HepG2 (cell line): ENCODE data around the gene TGFBI. TPM values are rescaled to one million over a fixed set of nuclear protein-coding genes. Genes with fewer than 3 reads are reported as not detected.
A peak's percentile ranks its signal among the peaks of the same experiment; 100 is the strongest.

Experiments used
- ATAC-seq: fragments of 200-7000 bp; cut with Tn5 transposase; 3 replicates; pipeline ENCODE4 v1.9.1; 2020; ENCODE audit warnings: mild to moderate bottlenecking, moderate library complexity
- BruUV-seq: library from RNA; stranded (reverse); fragments of 400-500 nt; replicated peaks from 2 replicates; lab custom pipeline; 2021; lab: Mats Ljungman, UMichigan
- CTCF ChIA-PET: fragments of 300-600 bp; formaldehyde crosslinking; extraction: SDS; loops from one replicate; lab custom pipeline; 2021; ENCODE audit warnings: low total read pairs, inconsistent platforms, low intra/inter-chr PET ratio; lab: Yijun Ruan, JAX
- POLR2A ChIA-PET: fragments of 350-600 bp; sonication (Branson Sonifier 250); formaldehyde crosslinking; loops from one replicate; lab custom pipeline; 2020; ENCODE audit warnings: antibody characterized with exemption, inconsistent platforms; lab: Yijun Ruan, JAX
- DNase-seq: peaks from one replicate; pipeline ENCODE4 v3.0.0-alpha.2; 2015; ENCODE audit warnings: low spot score
- FAIRE-seq: peaks from 3 replicates; lab custom pipeline; 2011; peaks lifted over from hg19 to GRCh38; lab: Jason Lieb, UNC
- H2AFZ ChIP-seq: one replicate; pipeline ENCODE4 v1.6.1; 2011; ENCODE audit warnings: low read length, inconsistent platforms
- H3K27ac ChIP-seq: fragments of 300-600 bp; 3 replicates; pipeline ENCODE4 v1.8.0; 2011; ENCODE audit warnings: mixed run types, mild to moderate bottlenecking, mixed read lengths, low read length, inconsistent platforms; ENCODE audit not compliant: insufficient read depth; ENCODE audit errors: extremely low read length
- H3K27me3 ChIP-seq, 2 experiments: fragments of 200-600 bp in 1 of 2; 2 replicates in 1 of 2; 3 replicates in 1 of 2; pipeline versions ENCODE4 v1.6.0 to v1.8.0; 2011; ENCODE audit warnings: low read length in 2 of 2, mild to moderate bottlenecking in 2 of 2, moderate library complexity in 2 of 2, inconsistent platforms in 1 of 2; ENCODE audit not compliant: insufficient read depth in 2 of 2, control insufficient read depth in 1 of 2
- H3K36me3 ChIP-seq, 2 experiments: fragments of 200-600 bp in 1 of 2; replicated peaks in 1 of 2; 2 replicates in 1 of 2; 3 replicates in 1 of 2; pipeline versions ENCODE4 v1.5.1 to v1.8.0; 2011; ENCODE audit warnings: low read length in 2 of 2, inconsistent platforms in 1 of 2; ENCODE audit not compliant: insufficient read depth in 2 of 2, control insufficient read depth in 1 of 2
- H3K4me1 ChIP-seq: 2 replicates; pipeline ENCODE4 v1.5.1; 2012; ENCODE audit warnings: low read length, inconsistent platforms; ENCODE audit not compliant: insufficient read depth
- H3K4me2 ChIP-seq: 2 replicates; pipeline ENCODE4 v1.6.0; 2011; ENCODE audit warnings: low read depth, low read length, inconsistent platforms
- H3K4me3 ChIP-seq, 3 experiments: fragments of 200-600 bp in 1 of 3; sonication (generic), shearing (Covaris generic) in 1 of 3; replicated peaks in 1 of 3; 2 replicates each; pipeline ENCODE4 v1.5.1; 2011 to 2016; ENCODE audit warnings: low read length in 3 of 3, inconsistent platforms in 2 of 3, low read depth in 2 of 3, mild to moderate bottlenecking in 2 of 3, control low read depth in 1 of 3, mixed read lengths in 1 of 3; ENCODE audit not compliant: insufficient read depth in 1 of 3
- H3K79me2 ChIP-seq: one replicate; pipeline ENCODE4 v1.6.1; 2011; ENCODE audit warnings: low read length, inconsistent platforms; ENCODE audit not compliant: insufficient read depth
- H3K9ac ChIP-seq: 2 replicates; pipeline ENCODE4 v1.6.0; 2011; ENCODE audit warnings: mild to moderate bottlenecking, low read depth, low read length, inconsistent platforms; ENCODE audit not compliant: insufficient read depth
- H3K9me3 ChIP-seq: 2 replicates; pipeline ENCODE4 v1.5.1; 2012; ENCODE audit warnings: mild to moderate bottlenecking, low read length
- H4K20me1 ChIP-seq: 2 replicates; pipeline ENCODE4 v1.6.0; 2011; ENCODE audit warnings: inconsistent platforms, mild to moderate bottlenecking, low read length, moderate library complexity; ENCODE audit not compliant: insufficient read depth
- HMGXB4 ChIP-seq, 2 experiments: sonication (generic) in 1 of 2; formaldehyde crosslinking in 1 of 2; IDR thresholded peaks; 2 replicates each; pipeline versions ENCODE4 v1.4.0 to v1.6.1; 2018 to 2020; ENCODE audit warnings: missing genetic modification reagents in 2 of 2, borderline replicate concordance in 1 of 2, low read depth in 1 of 2, mild to moderate bottlenecking in 1 of 2, missing biosample characterization in 1 of 2
- HNF1A ChIP-seq, 2 experiments: sonication (generic) in 1 of 2; formaldehyde crosslinking in 1 of 2; IDR thresholded peaks; 2 replicates each; pipeline versions ENCODE4 v1.4.0 to v1.6.1; 2016 to 2020; ENCODE audit warnings: borderline replicate concordance in 1 of 2, low read depth in 1 of 2, mild to moderate bottlenecking in 1 of 2, missing genetic modification reagents in 1 of 2
- HNF4G ChIP-seq, 2 experiments: sonication (generic) in 1 of 2; formaldehyde crosslinking in 1 of 2; IDR thresholded peaks; 2 replicates each; pipeline versions ENCODE4 v1.4.0 to v1.6.1; 2011 to 2020; ENCODE audit warnings: borderline replicate concordance in 2 of 2, low read depth in 2 of 2, mild to moderate bottlenecking in 2 of 2, low read length in 1 of 2, missing genetic modification reagents in 1 of 2, moderate library complexity in 1 of 2
- HNRNPLL ChIP-seq: fragments of 200-400 bp; formaldehyde crosslinking; IDR thresholded peaks from 2 replicates; pipeline ENCODE4 v1.6.1; 2017; ENCODE audit warnings: mild to moderate bottlenecking, low read depth, low read length; ENCODE audit not compliant: poor library complexity, severe bottlenecking
- IKZF1 ChIP-seq: fragments of 450-650 bp; IDR thresholded peaks from 2 replicates; pipeline ENCODE4 v1.7.1; 2016
- MAFK ChIP-seq, 2 experiments: IDR thresholded peaks in 1 of 2; conservative IDR thresholded peaks in 1 of 2; 2 replicates each; pipeline ENCODE4 v1.6.1; 2011; ENCODE audit warnings: improper control_type of control experiment in 2 of 2, low read length in 2 of 2
- NFKB2 ChIP-seq: sonication (generic); formaldehyde crosslinking; IDR thresholded peaks from 2 replicates; pipeline ENCODE4 v1.4.0; 2020; ENCODE audit warnings: missing genetic modification reagents, borderline replicate concordance
- PHF21A ChIP-seq: sonication (generic); formaldehyde crosslinking; IDR thresholded peaks from 2 replicates; pipeline ENCODE4 v1.5.0; 2020; ENCODE audit warnings: mild to moderate bottlenecking, missing genetic modification reagents
- SCMH1 ChIP-seq: sonication (generic); formaldehyde crosslinking; IDR thresholded peaks from 2 replicates; pipeline ENCODE4 v1.9.0; 2021; ENCODE audit warnings: missing genetic modification reagents, mild to moderate bottlenecking, borderline replicate concordance
- SP140L ChIP-seq: sonication (generic); formaldehyde crosslinking; IDR thresholded peaks from 2 replicates; pipeline ENCODE4 v1.4.0; 2020; ENCODE audit warnings: missing genetic modification reagents, borderline replicate concordance
- STAG1 ChIP-seq: sonication (generic); formaldehyde crosslinking; IDR thresholded peaks from 2 replicates; pipeline ENCODE4 v1.4.0; 2020; ENCODE audit warnings: missing genetic modification reagents
- TAF15 ChIP-seq: fragments of 200-400 bp; formaldehyde crosslinking; IDR thresholded peaks from one replicate; pipeline ENCODE4 v1.6.1; 2018; ENCODE audit warnings: mild to moderate bottlenecking, low read depth, low read length; ENCODE audit not compliant: poor library complexity, severe bottlenecking
- ZNF547 ChIP-seq: sonication (generic); formaldehyde crosslinking; IDR thresholded peaks from 2 replicates; pipeline ENCODE4 v1.5.1; 2020; ENCODE audit warnings: mild to moderate bottlenecking, missing genetic modification reagents
- ZNF629 ChIP-seq: sonication (generic); formaldehyde crosslinking; conservative IDR thresholded peaks from 2 replicates; pipeline ENCODE4 v1.5.0; 2020; ENCODE audit warnings: missing genetic modification reagents
- WGBS: methylation state at CpG from one replicate; pipeline ENCODE4 v1.1.6; 2017; ENCODE audit warnings: low lambda C conversion rate; 5-methylcytosine and 5-hydroxymethylcytosine counted together
- in situ Hi-C: cut with HindIII; loops from 2 replicates; pipeline ENCODE4 v1.10.0; 2017; ENCODE audit warnings: low pct_unique_long_range_greater_than_20kb; ENCODE audit not compliant: extremely low pct_ligation_motif_present
- intact Hi-C: fragments of 100-400 bp; cut with micrococcal nuclease; formaldehyde crosslinking; loops from one replicate; pipeline ENCODE4 v1.10.0; 2022; ENCODE audit not compliant: unreplicated experiment
- polyA plus RNA-seq, 8 experiments: library from polyadenylated mRNA; depleted of rRNA in 3 of 8; stranded (reverse) in 7 of 8; unstranded in 1 of 8; fragments of >200 nt; fragmentation: Illumina TruSeq in 4 of 8; extraction: Trizol in 4 of 8; gene quantifications; 2 replicates each; pipeline versions ENCODE4 v1.2.1 to v1.2.3, GENCODE V29; 2011 to 2016; ENCODE audit warnings: low read depth in 4 of 8, missing spikeins in 1 of 8, mixed read lengths in 1 of 8; ENCODE audit not compliant: insufficient read depth in 1 of 8
- total RNA-seq, 5 experiments: library from RNA; depleted of rRNA; stranded (reverse); fragments of >200 nt; fragmentation: Illumina TruSeq; extraction: Trizol; gene quantifications; 2 replicates each; pipeline ENCODE4 v1.2.3, GENCODE V29; 2016; ENCODE audit warnings: low read depth in 1 of 5

TGFBI gene
- total and polyA plus RNA-seq, 2 of the 13 experiments (the other 11 are each of a cell fraction or from before 2014, with no cell fraction given), result 275 to 457 TPM

- no peak overlapping the region for H3K9ac ChIP-seq
- H3K79me2 ChIP-seq, result no peaks in the 10 kb centered on the region
- peak overlapping the region; percentile 28; the same call in 1 of the 2 replicates for H3K4me2 ChIP-seq
- peak; percentile 84 for FAIRE-seq
- H3K27ac ChIP-seq, result no peak overlapping the region
- ATAC-seq, result peak; percentile 97
- H3K4me3 ChIP-seq, result no peak overlapping the region
- POLR2A ChIA-PET, result no interaction called here
- no TSS peak for BruUV-seq
- in situ Hi-C loops, result loop anchor here (5.0 kb wide), 1 partner anchor 195 kb away; no protein-coding TSS in a partner anchor
- peak; percentile 59 for DNase-seq
- 41% methylated on average over 5 of the region's 8 CpGs for WGBS
- CTCF ChIA-PET, result interaction anchor here (1.2 to 3.6 kb wide), 7 partner anchors 20 to 195 kb away, joined by 3 to 27 read pairs (median 5); partner anchors contain the start of gene TGFBI
- intact Hi-C loops, result loop anchor here (1.0 to 5.0 kb wide), 4 partner anchors 90 to 202 kb away; no protein-coding TSS in a partner anchor
- H3K4me1 ChIP-seq, result peaks cover 30% of the 10 kb centered on the region
- no peaks in the 10 kb centered on the region for H3K27me3 ChIP-seq
- no peaks in the 10 kb centered on the region for H3K36me3 ChIP-seq
- no peaks in the 10 kb centered on the region for H3K9me3 ChIP-seq
- H2AFZ ChIP-seq, result no peak overlapping the region
- H4K20me1 ChIP-seq, result no peaks in the 10 kb centered on the region
- TF ChIP-seq PHF21A, result no peak
- 0 out of 4 replicates have a peak, but pooled peaks of 1 of the 2 experiments have one; percentile 23 for TF ChIP-seq HMGXB4 (CRISPR knock-in tag; IDR thresholded peaks at IDR 0.05; ENCODE audit: borderline replicate concordance in 1 of 2, low read depth in 1 of 2)
- TF ChIP-seq NFKB2, result no peak
- 0 out of 2 replicates have a peak, but pooled peaks have one; percentile 17 for TF ChIP-seq ZNF629
- TF ChIP-seq IKZF1, result no peak
- TF ChIP-seq TAF15, result no peak
- no peak for TF ChIP-seq MAFK (conservative IDR thresholded peaks at IDR 0.05 in 1 of 2, IDR thresholded peaks at IDR 0.05 in 1 of 2; ENCODE audit: low read length in 2 of 2)
- no peak for TF ChIP-seq SCMH1 (CRISPR knock-in tag)
- peak; percentile 89 for TF ChIP-seq STAG1
- no peak for TF ChIP-seq HNF4G (IDR thresholded peaks at IDR 0.05; ENCODE audit: borderline replicate concordance, low read depth, low read length)
- no peak for TF ChIP-seq HNF4G (CRISPR knock-in tag; IDR thresholded peaks at IDR 0.05; ENCODE audit: borderline replicate concordance, low read depth)
- 0 out of 2 replicates have a peak, but pooled peaks have one; percentile 71 for TF ChIP-seq SP140L
- TF ChIP-seq ZNF547 (CRISPR knock-in tag), result 0 out of 2 replicates have a peak, but pooled peaks have one; percentile 40
- TF ChIP-seq HNRNPLL, result no peak
- 0 out of 2 replicates have a peak, but pooled peaks have one; percentile 29 for TF ChIP-seq HNF1A (IDR thresholded peaks at IDR 0.05; ENCODE audit: low read depth)
- no peak for TF ChIP-seq HNF1A (CRISPR knock-in tag; IDR thresholded peaks at IDR 0.05; ENCODE audit: borderline replicate concordance)
Measured at GRCh38 chr5:136082390-136083193, 53.8 kb downstream of the TGFBI start.
